ENCODE measurements around the gene ADAMTS8.

ADAMTS8 gene

DNA sequence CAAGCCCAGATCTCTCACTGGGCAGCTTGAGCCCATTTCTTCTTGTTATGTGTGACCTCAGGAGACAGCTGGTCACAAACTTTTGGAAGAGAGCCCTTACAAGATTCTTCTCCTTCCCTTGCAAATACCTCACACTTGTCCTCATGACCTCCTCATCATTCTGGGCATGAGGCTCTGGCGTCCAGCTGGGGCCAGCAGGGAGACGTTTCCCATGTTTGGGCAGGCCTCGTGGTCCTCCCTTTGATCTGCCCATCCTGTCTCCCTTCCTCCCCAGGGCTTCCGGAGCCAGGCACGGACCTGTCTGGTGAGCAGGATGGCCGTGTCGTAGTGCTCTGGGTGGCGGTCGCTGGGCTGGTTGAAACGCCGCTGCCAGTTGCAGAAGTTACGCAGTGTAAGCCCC, 9.7 kb downstream of the ADAMTS8 start:
- DNase-seq, result no peak
- ATAC-seq, result no peak

DNA sequence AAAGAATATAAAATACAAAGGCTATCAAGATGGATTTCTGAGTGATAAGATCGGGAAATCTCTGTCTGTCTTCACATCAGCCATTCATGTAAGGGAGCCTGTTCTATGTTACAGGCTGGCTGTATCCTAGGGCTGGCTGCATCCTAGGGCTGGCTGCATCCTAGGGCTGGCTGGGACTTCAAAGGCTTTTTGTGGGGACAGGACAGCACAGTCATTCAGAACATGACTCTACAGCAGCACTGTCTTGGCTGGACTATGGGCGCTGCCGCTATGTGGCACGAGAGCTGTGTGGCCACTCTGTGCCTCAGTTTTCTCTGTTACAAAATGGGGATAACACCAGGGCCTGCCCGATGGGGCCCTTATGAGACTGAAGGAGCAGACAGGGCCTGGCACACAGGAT, 10.2 kb downstream of the ADAMTS8 start:
- no peak for DNase-seq
- ATAC-seq, result no peak

DNA sequence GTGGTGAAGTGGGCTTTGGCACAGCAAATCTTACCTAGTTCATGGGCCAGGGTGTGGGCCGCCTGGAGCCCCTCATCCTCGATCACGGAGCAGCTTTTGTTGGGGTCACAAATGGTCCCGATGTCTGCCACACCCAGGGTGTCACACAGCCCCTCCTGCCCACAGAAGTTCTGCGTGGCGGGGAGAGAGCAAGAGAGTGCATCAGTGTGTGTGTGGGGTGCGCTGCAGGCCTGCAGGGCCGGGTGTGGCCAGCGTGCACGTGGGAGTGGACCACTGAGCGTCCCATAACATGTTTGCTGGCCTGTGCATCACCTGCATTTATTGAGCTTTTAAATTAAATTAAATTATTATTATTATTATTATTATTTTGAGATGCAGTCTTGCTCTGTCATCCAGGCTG, 11.5 kb downstream of the ADAMTS8 start:
- DNase-seq, result no peak
- ATAC-seq, result no peak

DNA sequence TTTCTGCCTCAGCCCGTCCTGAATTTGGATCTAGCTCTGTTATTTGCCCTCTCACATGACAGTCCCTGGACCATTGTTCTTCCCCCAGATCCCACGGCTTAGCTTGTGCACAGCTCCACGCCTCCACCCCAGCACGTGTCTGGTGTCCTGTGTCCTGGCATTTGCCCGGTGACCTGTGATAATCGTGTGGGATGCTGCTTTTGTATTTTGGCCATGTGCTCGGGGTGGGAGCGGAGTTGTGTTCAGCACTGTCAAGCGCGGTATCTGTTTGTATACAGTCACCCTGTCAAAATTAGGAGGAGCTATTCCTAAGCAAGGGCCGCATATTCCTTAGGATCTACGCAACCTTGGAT, 11.9 kb downstream of the ADAMTS8 start:
- no peak for DNase-seq
- ATAC-seq, result no peak

DNA sequence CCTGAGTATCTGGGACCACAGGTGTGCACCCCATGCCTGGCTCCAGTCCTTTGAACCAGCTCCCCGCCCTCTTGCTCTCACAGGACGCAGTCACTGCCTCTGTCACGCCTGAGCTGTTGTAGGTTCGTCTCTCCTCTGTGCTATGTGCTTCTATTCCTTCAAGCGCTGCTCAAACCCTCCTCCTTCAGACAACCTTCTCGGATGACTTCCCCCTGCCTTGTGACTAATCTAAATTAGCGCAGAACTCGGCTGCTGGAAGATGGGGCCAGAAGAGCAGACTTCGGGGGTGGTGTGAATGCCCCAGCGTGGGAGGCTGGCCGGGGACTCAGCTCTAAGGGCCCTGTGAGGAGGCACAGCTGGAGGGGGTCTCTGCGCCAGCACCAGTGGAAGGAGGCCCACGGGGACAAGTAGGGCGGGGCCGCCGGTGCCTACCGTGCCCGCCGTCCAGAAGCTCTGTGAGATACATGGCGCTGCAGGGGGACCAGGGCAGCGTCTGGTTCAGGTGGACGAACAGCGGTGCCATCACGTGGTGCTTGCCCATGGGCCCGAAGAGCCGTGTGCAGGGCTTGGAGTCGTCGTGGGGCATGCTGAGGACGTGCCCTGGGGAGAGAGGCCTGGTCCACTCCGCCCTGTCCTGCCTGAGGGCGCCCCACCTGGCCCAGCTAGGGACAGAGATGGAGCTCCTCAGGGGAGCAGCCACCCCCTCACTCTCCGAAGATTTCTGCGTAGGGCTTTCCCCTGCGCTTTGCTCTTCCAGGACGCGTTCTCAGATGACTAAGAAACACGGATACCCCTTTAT, 12.5 kb downstream of the ADAMTS8 start:
- no peak for ATAC-seq

DNA sequence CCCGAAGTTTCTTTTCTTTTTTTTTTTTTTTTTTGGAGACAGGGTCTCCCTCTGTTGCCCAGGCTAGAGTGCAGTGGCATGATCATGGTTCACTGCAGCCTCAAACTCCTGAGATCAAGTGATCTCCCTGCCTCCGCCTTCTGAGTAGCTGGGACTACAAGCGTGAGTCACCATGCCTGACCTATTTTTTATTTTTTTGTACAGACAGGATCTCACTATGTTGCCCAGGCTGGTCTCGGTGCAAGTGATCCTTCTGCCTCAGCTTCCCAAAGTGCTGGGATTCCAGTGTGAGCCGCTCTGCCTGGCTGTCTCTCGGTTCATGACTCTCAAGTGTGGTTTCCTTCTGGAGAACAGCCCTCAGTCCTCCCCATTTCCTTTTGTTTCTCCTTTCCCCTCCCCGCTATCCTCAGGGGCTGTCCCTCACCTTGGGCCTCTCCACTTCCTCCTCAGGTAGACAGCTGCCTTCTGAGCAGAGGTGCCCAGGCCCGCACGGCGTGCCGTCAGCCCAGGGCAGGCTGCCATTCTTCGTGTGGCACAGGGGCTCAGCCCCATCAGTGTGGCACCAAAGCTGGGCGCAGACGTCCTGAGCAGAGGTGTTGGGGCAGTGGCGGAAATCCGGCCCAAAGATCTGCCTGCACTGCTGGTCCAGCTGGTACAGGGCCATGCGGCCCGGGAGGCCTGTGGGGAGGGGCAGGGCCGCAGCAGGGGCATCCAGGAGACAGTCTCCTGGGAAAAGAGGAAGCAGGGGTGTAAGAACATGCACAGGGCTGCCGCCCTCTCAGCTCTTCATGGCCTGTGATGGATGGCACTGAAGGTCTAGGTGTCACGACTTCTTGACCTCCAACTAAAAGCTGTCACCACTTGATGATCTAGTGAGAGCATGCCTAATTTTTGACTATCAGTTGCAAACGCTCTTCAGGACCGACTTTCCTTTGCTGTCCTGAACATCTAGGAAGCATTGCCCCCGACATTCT, 14.0 kb downstream of the ADAMTS8 start:
- peak; percentile 19 for ATAC-seq
- no peak for DNase-seq

More for the DNA sequence above, 12.5 kb downstream of the ADAMTS8 start:
- no peak for DNase-seq

DNA sequence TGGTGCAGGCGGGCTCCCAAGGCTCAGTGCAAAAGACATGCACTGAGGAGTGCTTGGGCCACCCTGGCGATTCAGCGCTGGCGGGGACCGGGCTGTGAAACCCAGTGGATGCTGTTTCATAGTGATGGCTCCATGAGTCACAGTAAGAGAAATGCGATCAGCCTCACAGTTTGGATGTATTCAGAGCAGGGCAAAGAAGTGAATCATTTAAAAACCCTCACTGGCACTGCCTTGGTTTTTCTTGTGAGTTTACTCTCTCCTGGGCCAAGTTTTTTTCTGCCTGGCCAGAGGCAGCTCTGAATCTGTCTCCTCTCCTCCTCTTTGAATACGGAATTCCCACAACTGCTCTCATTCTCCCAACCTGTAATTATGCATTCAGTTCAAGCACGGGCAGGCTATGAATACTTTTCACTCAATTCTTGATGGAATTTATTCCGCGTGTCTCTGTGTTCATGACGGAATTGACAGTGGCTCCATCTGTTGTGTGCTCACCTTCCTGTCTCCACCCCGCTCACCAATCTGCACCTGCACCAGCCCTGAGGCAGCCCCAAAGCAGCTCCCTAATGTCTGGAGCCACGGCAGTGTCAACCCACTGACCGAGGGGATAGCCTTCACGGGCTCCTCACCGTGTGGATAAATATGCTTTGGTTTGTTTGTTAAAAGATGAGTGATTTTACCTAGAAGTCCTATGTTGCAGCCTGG, 14.9 kb downstream of the ADAMTS8 start:
- no peak for DNase-seq
- ATAC-seq, result peak; percentile 38

DNA sequence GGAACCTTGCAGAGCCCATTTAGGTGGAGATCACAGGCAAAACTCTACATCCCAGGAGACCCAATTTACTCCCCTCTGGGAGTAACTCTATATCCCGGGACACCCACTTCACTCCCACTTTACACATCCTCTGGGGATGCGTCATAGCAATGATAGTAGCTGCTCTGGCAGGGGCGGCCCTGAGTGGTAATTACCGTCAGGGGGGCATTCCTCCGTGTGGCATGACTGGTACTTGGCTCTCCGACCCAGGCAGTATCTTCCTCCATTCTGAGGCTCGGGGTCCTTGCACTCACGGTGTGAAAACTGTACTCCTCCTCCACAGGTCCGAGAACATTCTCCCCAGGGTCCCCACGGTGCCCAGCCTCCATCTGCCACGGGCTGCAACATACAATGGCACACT, 17.2 kb downstream of the ADAMTS8 start:
- no peak for ATAC-seq

DNA sequence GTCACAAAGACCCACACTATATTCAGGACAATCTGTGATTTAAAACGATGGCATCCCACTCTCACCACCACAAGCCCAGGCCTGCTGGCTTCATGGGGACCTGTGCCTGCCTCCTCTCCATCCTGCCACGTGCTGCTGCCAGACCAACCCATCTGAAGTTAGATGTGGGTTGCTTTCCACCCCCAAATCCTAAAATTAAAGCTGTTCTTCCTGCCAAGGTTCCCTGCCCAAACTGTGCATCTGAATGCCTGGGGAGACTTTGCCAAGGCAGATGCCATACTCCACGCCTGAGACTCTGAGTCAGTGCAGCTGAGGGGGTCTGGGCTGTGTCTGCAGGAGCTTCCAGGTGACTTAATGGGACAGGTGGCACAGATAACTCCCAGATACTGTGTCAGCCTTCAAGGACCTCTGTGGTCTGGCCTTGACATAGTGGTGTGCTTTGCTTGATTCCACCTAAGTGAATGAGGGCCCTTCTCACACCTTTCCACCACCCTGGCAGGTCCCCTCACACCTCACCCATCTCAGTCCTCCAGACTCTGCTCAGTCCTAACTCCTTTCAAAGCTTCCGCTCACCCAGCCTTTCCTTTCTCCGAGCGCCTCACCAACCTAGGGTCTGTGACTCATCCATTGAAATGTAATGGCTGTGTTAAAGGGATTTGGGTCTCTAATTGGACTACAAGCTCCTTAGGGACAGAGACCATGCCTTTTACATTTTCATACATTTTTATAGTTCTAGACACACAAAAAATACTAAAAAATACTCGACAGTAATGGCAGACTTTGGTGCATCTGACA, 18.6 kb downstream of the ADAMTS8 start:
- DNase-seq (no peak), ATAC-seq (no peak)

More for the DNA sequence above, 17.2 kb downstream of the ADAMTS8 start:
- no peak for DNase-seq

DNA sequence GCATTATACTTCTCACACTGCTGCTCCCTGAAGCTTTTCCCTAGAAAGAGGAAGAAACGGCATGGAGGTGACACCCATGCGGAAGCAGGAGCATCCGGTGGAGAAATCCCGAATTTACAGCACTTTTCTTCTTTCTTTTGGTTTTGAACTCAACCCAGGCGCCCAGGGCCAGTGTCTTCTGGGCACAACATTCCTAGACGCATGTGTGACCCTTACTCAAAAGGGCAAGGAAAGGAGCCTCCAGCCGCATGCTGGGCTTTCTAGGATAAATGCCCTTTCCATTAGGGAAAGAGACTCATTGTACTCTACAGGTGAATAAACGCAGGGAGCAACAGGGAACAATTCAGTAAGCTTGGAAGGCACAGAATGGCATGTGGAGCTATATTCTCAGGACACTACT, 19.5 kb downstream of the ADAMTS8 start:
- no peak for ATAC-seq

DNA sequence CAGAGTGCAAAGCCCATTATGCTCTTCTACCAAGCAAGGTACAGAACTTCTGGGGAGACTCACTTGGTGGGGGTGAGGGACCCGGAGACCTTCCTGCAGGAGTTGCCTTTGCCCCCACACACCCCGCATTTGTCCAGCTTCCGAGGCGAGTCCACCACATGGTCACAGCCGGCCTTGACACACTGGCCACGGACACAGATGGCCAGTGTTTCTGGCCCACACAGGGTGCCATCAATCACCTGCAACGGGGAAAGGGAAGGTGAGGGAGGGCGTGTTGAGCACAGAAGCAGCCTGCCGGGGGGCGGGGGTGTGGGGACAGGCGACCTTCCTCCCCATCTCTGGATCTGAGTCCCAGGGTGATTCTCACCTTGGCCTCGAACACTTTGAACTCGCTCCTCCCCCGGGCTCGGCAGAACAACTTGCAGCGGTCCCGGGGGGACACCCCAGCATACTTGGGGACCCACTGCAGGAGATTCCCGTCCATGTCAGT, 20.0 kb downstream of the ADAMTS8 start:
- DNase-seq (no peak), ATAC-seq (no peak)

More for the DNA sequence above, 19.5 kb downstream of the ADAMTS8 start:
- DNase-seq, result no peak

DNA sequence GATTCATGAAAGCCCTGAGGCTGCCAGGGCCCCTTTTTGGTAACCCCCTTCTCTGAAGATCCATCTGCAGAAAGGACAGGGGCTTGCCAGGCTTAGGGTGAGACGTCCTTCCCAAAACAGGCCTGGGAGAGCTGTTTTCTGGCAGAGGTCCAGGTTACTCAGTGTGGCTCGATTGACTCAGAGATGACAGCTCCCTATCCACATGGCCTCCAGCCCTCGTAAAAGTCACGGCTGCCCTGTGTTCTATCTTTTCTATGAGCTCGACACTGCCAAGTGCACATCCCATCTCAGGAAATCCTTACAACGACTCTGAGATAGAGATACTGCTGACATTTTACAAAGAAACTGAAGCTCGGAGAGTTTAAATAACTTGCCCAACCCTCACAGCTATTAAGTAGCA, 20.4 kb downstream of the ADAMTS8 start:
- no peak for ATAC-seq
- no peak for DNase-seq

DNA sequence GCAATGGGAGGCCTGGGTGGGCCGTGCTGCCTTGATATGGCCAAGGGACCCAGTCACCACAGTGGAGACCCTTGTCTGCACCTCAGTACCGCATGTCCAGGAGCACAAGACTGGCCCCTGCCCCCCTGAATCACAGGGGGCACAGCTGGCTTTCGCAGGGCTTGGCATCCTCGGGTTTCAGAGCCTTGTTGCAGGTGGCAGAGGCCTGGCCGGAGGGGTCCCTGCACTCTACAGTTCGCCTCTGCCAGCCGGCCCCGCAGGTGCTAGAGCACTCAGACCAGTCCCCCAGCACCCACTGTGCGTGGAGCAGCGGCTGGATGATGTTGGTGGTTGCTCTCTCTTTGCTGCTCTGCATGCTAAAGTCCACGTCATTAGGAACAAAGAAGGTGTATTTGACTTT, 23.0 kb downstream of the ADAMTS8 start:
- ATAC-seq (no peak), DNase-seq (no peak)

DNA sequence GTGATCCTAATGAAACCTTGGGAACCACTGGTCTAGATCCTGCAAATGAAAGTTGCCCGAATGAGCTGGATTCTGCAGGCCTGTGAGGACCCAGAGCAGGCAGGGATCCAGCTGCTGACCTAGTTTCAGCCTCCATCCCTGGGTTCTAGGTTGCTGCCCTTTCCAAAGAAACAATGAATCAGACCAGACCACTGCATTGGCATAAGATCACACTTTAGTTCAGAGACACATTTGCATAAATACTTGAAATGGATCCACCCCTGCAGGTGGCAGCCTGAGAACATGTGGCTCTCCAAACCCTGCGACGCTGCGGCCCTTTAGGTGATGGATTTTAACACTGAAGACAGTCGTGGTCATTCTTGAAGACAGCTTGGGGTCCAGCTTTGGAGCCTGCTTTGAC, 23.7 kb downstream of the ADAMTS8 start:
- ATAC-seq (no peak), DNase-seq (no peak)

DNA sequence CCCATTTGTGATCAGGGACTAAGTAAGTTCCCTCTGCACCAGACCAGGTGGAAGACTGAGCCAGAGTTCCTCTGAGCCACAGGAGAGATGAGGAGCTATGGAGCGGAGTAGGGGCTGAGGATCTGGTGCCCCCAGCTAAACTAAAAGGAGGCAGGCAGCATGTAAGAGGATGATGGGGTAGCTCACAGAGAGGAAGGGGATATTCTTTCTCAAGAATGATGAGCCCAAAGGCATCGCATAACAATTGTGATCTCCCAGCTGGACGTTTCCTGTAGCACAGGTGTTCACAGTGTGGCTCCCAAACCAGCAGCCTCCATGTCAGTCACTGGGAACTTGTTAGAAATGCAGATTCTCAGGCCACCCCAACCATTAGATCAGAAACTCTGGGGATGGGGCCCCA, 24.4 kb downstream of the ADAMTS8 start:
- ATAC-seq, result no peak
- no peak for DNase-seq

DNA sequence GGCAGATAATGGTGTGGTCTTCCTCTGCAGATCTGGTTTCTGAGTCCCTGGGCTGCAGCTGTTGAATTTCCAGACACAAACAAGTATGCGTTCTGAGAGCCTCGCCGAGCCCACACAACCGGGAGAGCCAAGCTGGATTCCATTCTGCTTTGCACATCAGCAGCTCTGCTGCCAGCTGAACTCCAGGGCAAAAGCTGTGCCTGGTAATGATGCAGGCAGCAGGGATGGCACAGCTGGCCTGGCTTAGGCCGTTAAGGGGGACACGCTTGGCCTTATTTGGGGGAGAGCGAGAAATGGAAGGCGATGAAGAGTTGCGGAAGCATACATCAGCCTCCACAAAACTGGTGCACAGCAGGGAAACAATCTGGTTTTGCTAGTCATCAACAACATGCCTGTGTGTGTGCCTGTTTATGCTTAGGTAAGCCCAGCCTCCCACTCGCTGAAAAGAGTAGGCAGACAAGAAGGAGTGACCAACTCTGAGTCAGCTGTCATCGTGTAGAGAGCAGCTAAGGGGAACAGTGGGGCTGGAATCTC, 25.1 kb downstream of the ADAMTS8 start:
- ATAC-seq (no peak), DNase-seq (no peak)

DNA sequence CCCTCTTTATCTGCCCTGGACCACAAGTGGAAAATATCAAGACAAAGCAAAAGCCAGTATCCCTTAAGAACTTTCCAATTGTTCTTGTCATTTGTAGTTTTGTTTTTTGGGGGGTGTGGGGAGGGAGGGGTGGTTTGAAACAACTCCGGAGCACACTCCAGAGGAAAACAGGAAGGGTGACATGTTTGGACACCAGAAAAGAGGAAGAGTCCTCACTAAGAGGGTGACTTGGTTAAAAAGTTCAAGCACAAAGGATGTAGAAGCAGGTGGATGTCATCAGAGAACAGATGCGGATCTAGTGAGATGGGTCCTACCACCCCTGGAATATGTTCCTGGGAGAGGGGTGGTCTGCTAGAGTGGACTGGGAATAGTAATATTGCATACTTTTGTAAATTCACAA, 25.8 kb downstream of the ADAMTS8 start:
- DNase-seq (no peak), ATAC-seq (no peak)

DNA sequence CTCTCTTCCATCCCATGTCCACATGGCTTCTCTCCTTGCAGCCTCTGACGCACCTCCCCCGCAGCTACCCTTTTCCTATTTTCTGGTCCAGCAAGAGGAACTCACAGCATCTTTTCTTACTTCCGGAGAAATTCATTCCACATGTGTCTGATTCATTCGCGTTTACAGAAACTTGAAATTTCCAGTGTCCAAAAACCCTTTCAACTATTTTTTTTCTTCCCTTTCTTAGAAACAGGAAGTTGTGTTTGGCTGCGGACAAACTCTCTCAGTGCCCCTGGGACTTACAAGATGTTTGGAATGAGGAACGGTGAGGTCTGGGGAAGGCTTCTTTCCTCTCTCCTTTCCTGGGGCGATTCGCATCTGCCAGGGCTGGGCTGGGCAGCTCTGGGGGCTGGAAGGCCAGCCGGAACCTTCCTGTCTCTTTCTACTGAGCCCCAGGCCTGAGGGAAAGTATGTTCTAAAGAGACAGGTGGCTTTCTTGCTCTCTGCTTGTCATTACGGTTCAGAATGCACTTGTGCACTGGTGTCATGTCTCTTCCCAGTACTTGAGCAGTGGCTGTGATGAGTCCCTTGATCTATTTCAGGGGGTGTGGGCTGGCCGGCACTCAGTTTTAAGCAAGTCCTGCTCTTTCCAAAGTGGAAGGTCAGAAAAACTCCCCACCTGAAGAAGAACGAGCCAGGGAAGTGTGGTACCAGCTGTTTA, 27.5 kb downstream of the ADAMTS8 start:
- no peak for ATAC-seq
- no peak for DNase-seq

DNA sequence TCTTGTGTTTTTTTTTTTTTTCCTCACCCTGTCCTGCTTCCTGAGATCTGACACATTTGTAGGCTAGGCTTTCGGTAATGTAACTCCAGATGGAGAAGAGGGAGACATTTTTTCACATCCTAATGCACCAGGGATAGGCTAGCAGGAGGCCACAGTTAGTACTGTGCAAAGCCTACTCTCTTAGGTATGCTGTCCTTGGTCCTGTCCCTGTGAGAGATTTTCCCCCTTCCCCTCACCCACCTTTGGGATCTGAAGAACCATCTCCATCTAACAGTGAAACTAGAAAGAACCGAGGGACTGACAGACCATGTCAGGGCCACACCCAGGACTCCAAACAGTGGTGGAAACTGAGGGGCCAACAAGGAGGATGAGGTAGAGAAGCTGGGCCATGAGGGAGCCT, 29.2 kb downstream of the ADAMTS8 start:
- no peak for ATAC-seq
- DNase-seq, result no peak

DNA sequence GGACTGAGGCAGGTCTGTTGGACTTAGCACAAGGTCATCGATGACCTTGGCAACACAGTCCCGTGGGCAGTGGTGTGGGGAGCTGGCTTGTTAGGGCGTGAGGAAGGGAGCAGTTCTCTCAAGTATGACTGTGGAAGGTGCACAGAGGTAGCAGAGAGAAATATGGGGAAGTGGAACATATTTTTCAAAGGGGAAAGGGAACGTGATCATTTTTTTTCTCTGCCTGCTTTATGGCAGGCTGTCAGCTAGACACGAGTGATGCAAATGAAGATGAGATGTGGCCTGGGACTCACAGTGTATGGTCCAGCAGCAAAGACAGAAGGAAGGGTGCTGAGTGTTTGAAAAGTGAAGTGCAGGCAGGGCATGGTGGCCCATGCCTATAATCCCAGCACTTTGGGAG, 30.6 kb downstream of the ADAMTS8 start:
- ATAC-seq, result peak; percentile 23
- DNase-seq, result no peak

DNA sequence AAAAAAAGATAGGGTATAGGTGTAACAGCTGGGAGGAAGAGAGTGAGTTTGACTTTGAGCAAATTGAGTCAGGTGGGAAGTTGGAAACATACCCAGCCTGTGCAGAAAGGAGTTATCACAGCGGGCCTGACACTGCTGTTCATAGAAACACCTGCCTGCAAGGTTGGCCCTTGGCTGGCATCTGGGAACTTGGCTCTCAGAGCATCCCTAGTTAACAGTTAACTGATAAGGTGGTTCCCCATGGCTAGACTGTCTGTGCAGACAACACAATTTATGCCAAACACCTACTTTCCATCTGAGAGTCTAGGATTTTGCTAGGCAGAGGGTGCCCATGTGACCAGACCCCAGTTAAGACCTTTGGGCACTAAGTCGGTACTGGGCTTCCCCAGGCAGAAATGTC, 31.4 kb downstream of the ADAMTS8 start:
- ATAC-seq (no peak), DNase-seq (no peak)

All from stimulated activated naive CD8-positive, alpha-beta T cell treated with anti-CD3 and anti-CD28 coated beads, Interleukin-15, Interleukin-2, amounts not matched to agents 100 U/mL and 50 U/mL, for 24 hours (primary cell).